ENCODE measurements around the gene HNRNPA3.

HNRNPA3 gene

DNA sequence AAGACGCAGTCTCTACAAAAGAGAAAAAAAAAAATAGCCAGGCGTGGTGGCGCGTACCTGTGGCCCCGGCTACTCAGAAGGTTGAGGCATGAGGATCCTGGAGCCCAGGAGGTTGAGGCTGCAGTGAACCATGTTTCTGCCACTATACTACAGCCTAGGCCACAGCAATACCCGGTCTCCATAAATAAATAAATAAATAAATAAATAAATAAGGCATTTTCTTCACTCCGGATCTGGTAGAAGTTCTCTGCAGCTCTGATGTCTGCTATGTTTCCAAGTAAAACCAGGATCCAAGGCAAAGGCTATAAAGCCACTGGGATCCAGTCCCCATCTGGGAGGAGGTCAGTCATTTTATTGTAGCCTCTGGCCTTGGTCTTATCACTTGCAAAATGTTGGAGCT, 36.4 kb downstream of the HNRNPA3 start:
- Histone ChIP-seq H3K4me3 (ENCODE audit: low read depth in 1 of 2, low read length in 2 of 2) (no peak overlapping the region), H3K4me1 (ENCODE audit: insufficient read depth, low read length) (peaks cover 66% of the 10 kb centered on the region), H3K9me3 (ENCODE audit: low read length) (no peaks in the 10 kb centered on the region), H3K9ac (ENCODE audit: low read length) (no peak overlapping the region), H3K36me3 (ENCODE audit: insufficient read depth, low read length) (no peaks in the 10 kb centered on the region), H3K27ac (ENCODE audit: low read depth, low read length) (no peak overlapping the region), H3K27me3 (ENCODE audit: control insufficient read depth in 1 of 2, insufficient read depth in 2 of 2, low read length in 2 of 2) (no peaks in the 10 kb centered on the region)

- Histone ChIP-seq H3K27ac (ENCODE audit: low read depth, low read length) (no peak overlapping the region), H3K9me3 (ENCODE audit: low read length) (no peaks in the 10 kb centered on the region), H3K27me3 (ENCODE audit: control insufficient read depth in 1 of 2, insufficient read depth in 2 of 2, low read length in 2 of 2) (no peaks in the 10 kb centered on the region), H3K4me3 (ENCODE audit: low read depth in 1 of 2, low read length in 2 of 2) (no peak overlapping the region), H3K36me3 (ENCODE audit: insufficient read depth, low read length) (no peaks in the 10 kb centered on the region), H3K4me1 (ENCODE audit: insufficient read depth, low read length) (peaks cover 74% of the 10 kb centered on the region), H3K9ac (ENCODE audit: low read length) (no peak overlapping the region)
These were observed 37.9 kb downstream of the HNRNPA3 start for GRCh38 chr2:177250461-177250860.

- Histone ChIP-seq H3K27me3 (ENCODE audit: control insufficient read depth in 1 of 2, insufficient read depth in 2 of 2, low read length in 2 of 2) (no peaks in the 10 kb centered on the region), H3K9ac (ENCODE audit: low read length) (no peak overlapping the region), H3K36me3 (ENCODE audit: insufficient read depth, low read length) (no peaks in the 10 kb centered on the region), H3K9me3 (ENCODE audit: low read length) (no peaks in the 10 kb centered on the region), H3K27ac (ENCODE audit: low read depth, low read length) (no peak overlapping the region), H3K4me3 (ENCODE audit: low read depth in 1 of 2, low read length in 2 of 2) (no peak overlapping the region), H3K4me1 (ENCODE audit: insufficient read depth, low read length) (peaks cover 75% of the 10 kb centered on the region)
These were observed 38.6 kb downstream of the HNRNPA3 start for GRCh38 chr2:177251165-177251542.

DNA sequence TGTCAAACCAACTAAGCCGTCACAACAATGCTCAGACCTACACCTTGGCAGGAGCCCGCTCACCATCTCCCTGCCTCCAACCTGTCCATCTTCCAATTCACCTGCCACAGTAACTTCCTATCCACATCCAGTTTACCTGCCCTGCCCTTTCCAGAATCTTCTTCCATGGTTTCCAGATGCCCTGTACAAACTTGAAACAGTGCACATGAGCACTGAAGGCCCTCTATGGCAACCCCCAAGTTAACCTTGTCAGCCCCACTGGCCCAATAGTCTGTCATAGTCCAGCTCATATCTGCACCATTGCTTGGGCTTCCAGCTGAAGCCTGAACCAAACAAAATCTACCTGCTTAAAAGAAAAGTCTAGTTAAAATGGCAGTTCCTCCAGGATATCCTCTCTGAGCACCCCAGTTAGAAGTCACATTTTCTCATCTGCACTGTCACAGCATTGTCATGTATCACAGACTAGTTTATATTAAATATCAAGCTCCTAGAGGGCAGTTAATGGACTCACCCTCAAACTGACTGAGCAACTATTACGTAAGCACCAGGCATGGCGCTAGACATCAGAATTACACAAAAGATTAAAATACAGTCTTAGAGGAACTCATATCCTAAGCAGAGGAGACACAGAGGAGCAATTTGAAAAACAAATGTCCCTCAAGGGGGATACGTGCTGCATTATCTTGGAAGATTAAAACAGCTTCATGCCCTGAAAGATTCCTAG, 40.4 kb downstream of the HNRNPA3 start:
- peak overlapping the region; percentile 30 for H3K27ac ChIP-seq (ENCODE audit: low read depth, low read length)
- H3K9ac ChIP-seq (ENCODE audit: low read length): no peak overlapping the region
- peaks cover 77% of the 10 kb centered on the region for H3K4me1 ChIP-seq (ENCODE audit: insufficient read depth, low read length)
- no peaks in the 10 kb centered on the region for H3K9me3 ChIP-seq (ENCODE audit: low read length)
- no peaks in the 10 kb centered on the region for H3K36me3 ChIP-seq (ENCODE audit: insufficient read depth, low read length)
- H3K4me3 ChIP-seq (ENCODE audit: low read depth in 1 of 2, low read length in 2 of 2): peak overlapping the region in 1 of 2 donors; percentile 19
- no peaks in the 10 kb centered on the region for H3K27me3 ChIP-seq (ENCODE audit: control insufficient read depth in 1 of 2, insufficient read depth in 2 of 2, low read length in 2 of 2)

- Histone ChIP-seq H3K4me1 (ENCODE audit: insufficient read depth, low read length) (peaks cover 79% of the 10 kb centered on the region), H3K27ac (ENCODE audit: low read depth, low read length) (no peak overlapping the region), H3K27me3 (ENCODE audit: control insufficient read depth in 1 of 2, insufficient read depth in 2 of 2, low read length in 2 of 2) (no peaks in the 10 kb centered on the region), H3K4me3 (ENCODE audit: low read depth in 1 of 2, low read length in 2 of 2) (no peak overlapping the region), H3K9ac (ENCODE audit: low read length) (no peak overlapping the region), H3K36me3 (ENCODE audit: insufficient read depth, low read length) (no peaks in the 10 kb centered on the region), H3K9me3 (ENCODE audit: low read length) (no peaks in the 10 kb centered on the region)
These were observed 41.1 kb downstream of the HNRNPA3 start for GRCh38 chr2:177253704-177254103.

DNA sequence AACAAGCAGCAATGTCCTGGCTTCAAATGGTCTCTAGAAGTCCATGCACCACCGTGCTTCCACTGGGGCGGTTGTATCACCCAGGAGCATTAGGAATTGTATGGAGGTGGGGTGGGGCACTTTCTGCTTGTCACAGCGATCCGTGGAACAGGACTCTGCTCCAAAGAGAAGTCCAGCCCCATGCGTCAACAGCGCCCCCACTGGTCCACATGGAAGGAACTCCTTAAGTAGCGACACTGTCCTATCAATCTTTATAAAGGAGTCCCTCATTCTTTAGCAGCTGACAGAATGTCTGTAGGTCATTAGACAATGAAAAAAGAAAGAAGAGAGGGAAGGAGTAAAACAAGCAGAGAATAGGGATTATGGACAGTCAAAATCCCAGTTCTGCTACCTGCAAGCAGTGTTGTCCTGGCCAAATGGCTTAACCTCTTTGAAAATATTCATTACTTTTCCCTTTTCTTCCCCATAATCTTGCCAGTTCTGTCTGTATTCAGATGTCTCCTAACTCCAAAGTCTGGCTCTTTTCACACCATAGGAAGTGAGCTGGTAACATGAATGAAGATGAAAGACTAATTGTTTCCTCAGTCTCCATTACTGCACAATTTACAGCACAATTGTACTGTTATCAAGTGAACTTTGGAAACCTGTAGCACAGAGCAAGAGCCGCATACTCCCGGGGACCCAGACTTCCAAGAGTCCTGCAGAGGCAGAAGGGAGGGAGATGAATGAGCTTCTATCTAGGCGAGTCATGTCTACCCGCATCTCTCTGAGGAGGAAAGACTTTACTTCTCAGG, 42.0 kb downstream of the HNRNPA3 start:
- Histone ChIP-seq H3K27ac (ENCODE audit: low read depth, low read length) (no peak overlapping the region), H3K36me3 (ENCODE audit: insufficient read depth, low read length) (no peaks in the 10 kb centered on the region), H3K4me3 (ENCODE audit: low read depth in 1 of 2, low read length in 2 of 2) (peak overlapping the region in 1 of 2 donors; percentile 10), H3K27me3 (ENCODE audit: control insufficient read depth in 1 of 2, insufficient read depth in 2 of 2, low read length in 2 of 2) (no peaks in the 10 kb centered on the region), H3K4me1 (ENCODE audit: insufficient read depth, low read length) (peaks cover 79% of the 10 kb centered on the region), H3K9me3 (ENCODE audit: low read length) (no peaks in the 10 kb centered on the region), H3K9ac (ENCODE audit: low read length) (no peak overlapping the region)

GRCh38 chr2:177255227-177255601, 42.6 kb downstream of the HNRNPA3 start:
- Histone ChIP-seq H3K27me3 (ENCODE audit: control insufficient read depth in 1 of 2, insufficient read depth in 2 of 2, low read length in 2 of 2) (no peaks in the 10 kb centered on the region), H3K9me3 (ENCODE audit: low read length) (no peaks in the 10 kb centered on the region), H3K4me1 (ENCODE audit: insufficient read depth, low read length) (peaks cover 79% of the 10 kb centered on the region), H3K36me3 (ENCODE audit: insufficient read depth, low read length) (no peaks in the 10 kb centered on the region), H3K27ac (ENCODE audit: low read depth, low read length) (no peak overlapping the region), H3K4me3 (ENCODE audit: low read depth in 1 of 2, low read length in 2 of 2) (no peak overlapping the region), H3K9ac (ENCODE audit: low read length) (no peak overlapping the region)

GRCh38 chr2:177256026-177256425, 43.4 kb downstream of the HNRNPA3 start:
- Histone ChIP-seq H3K4me1 (ENCODE audit: insufficient read depth, low read length) (peaks cover 79% of the 10 kb centered on the region), H3K27ac (ENCODE audit: low read depth, low read length) (no peak overlapping the region), H3K4me3 (ENCODE audit: low read depth in 1 of 2, low read length in 2 of 2) (no peak overlapping the region), H3K36me3 (ENCODE audit: insufficient read depth, low read length) (no peaks in the 10 kb centered on the region), H3K27me3 (ENCODE audit: control insufficient read depth in 1 of 2, insufficient read depth in 2 of 2, low read length in 2 of 2) (no peaks in the 10 kb centered on the region), H3K9me3 (ENCODE audit: low read length) (no peaks in the 10 kb centered on the region), H3K9ac (ENCODE audit: low read length) (no peak overlapping the region)

GRCh38 chr2:177256695-177257094, 44.1 kb downstream of the HNRNPA3 start:
- Histone ChIP-seq H3K27me3 (ENCODE audit: control insufficient read depth in 1 of 2, insufficient read depth in 2 of 2, low read length in 2 of 2) (no peaks in the 10 kb centered on the region), H3K4me1 (ENCODE audit: insufficient read depth, low read length) (peaks cover 79% of the 10 kb centered on the region), H3K9me3 (ENCODE audit: low read length) (no peaks in the 10 kb centered on the region), H3K9ac (ENCODE audit: low read length) (no peak overlapping the region), H3K36me3 (ENCODE audit: insufficient read depth, low read length) (no peaks in the 10 kb centered on the region), H3K27ac (ENCODE audit: low read depth, low read length) (no peak overlapping the region), H3K4me3 (ENCODE audit: low read depth in 1 of 2, low read length in 2 of 2) (no peak overlapping the region)

- Histone ChIP-seq H3K27ac (ENCODE audit: low read depth, low read length) (no peak overlapping the region), H3K9me3 (ENCODE audit: low read length) (no peaks in the 10 kb centered on the region), H3K36me3 (ENCODE audit: insufficient read depth, low read length) (no peaks in the 10 kb centered on the region), H3K9ac (ENCODE audit: low read length) (no peak overlapping the region), H3K27me3 (ENCODE audit: control insufficient read depth in 1 of 2, insufficient read depth in 2 of 2, low read length in 2 of 2) (no peaks in the 10 kb centered on the region), H3K4me3 (ENCODE audit: low read depth in 1 of 2, low read length in 2 of 2) (no peak overlapping the region), H3K4me1 (ENCODE audit: insufficient read depth, low read length) (peaks cover 73% of the 10 kb centered on the region)
These were observed 44.9 kb downstream of the HNRNPA3 start for GRCh38 chr2:177257471-177257870.

DNA sequence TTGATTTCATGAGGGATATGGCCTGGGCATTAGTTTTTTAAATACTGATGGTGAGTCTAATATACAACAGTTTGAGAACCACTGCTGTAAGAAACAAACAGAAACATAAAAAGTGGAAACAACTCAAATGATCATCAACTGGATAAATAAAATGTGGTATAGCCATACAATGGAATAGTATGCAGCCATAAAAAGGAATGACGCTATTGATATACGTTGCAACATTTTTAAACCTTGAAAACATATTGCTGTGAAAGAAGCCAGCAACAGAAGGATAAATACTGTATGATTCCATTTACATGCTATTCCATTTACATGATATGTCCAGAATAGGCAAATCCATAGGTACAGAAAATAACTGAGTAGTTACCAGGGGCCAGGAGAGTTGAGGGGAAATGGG, 45.5 kb downstream of the HNRNPA3 start:
- Histone ChIP-seq H3K4me1 (ENCODE audit: insufficient read depth, low read length) (peaks cover 67% of the 10 kb centered on the region), H3K27me3 (ENCODE audit: control insufficient read depth in 1 of 2, insufficient read depth in 2 of 2, low read length in 2 of 2) (no peaks in the 10 kb centered on the region), H3K4me3 (ENCODE audit: low read depth in 1 of 2, low read length in 2 of 2) (no peak overlapping the region), H3K9ac (ENCODE audit: low read length) (no peak overlapping the region), H3K27ac (ENCODE audit: low read depth, low read length) (no peak overlapping the region), H3K9me3 (ENCODE audit: low read length) (no peaks in the 10 kb centered on the region), H3K36me3 (ENCODE audit: insufficient read depth, low read length) (no peaks in the 10 kb centered on the region)

GRCh38 chr2:177260379-177260778, 47.8 kb downstream of the HNRNPA3 start:
- Histone ChIP-seq H3K9ac (ENCODE audit: low read length) (no peak overlapping the region), H3K9me3 (ENCODE audit: low read length) (no peaks in the 10 kb centered on the region), H3K4me3 (ENCODE audit: low read depth in 1 of 2, low read length in 2 of 2) (peak overlapping the region in 1 of 2 donors; percentile 16), H3K27me3 (ENCODE audit: control insufficient read depth in 1 of 2, insufficient read depth in 2 of 2, low read length in 2 of 2) (no peaks in the 10 kb centered on the region), H3K36me3 (ENCODE audit: insufficient read depth, low read length) (no peaks in the 10 kb centered on the region), H3K4me1 (ENCODE audit: insufficient read depth, low read length) (peaks cover 46% of the 10 kb centered on the region), H3K27ac (ENCODE audit: low read depth, low read length) (peak overlapping the region; percentile 49)
